Stimulated activated CD8-positive, alpha-beta memory T cell treated with anti-CD3 and anti-CD28 coated beads, Interleukin-15, amount 100 ng/mL, for 48 hours (primary cell): ENCODE results near the gene ZBTB1.
"Not testable (repeated sequence)": the region's sequence is repeated elsewhere in the genome, so short reads cannot be mapped to it uniquely, and the experiment has no call there.

ENCODE experiments used
- DNase-seq, 2 donors: peaks; one replicate each; pipeline ENCODE4 v3.0.0-alpha.2; 2020; ENCODE audit warnings: low read depth in 2 of 2

The ZBTB1 gene

GRCh38 chr14:64569646-64570045, 65.1 kb downstream of the ZBTB1 start:
- not testable (repeated sequence) for DNase-seq

DNA sequence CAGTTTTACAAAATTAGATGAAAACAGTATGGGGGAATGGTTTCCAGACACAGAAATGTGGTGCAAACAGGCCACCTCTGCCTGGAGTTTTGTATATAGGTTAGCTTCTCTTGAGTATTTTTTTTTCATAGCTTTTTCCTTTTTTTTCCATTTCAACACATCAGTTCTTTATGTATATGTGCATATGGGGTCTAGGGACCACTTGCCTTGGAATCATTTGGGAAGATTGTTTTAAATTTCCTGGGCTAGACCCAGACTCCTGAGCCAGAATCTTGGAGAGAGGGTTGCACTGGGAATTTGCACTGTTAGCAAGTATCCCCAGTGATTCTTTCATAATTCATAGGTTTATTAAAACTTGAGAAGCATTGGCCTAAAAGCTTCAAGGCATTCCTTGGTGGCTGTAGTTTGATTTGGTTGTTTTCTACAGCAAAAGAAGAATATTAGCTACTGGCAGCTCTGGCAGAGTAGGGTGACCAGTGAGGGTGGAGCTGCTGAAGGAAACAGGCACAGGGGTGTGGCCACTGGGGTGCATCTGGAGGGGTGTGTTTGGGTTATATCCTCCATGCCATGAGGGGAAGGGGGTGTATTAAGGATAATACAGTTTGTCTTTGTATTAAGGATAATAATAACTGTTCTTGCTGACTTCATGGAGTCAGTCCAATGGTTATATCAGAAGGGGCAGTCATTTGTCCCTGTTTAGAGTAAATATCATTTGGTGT, 68.0 kb downstream of the ZBTB1 start:
- DNase-seq: no peak

DNA sequence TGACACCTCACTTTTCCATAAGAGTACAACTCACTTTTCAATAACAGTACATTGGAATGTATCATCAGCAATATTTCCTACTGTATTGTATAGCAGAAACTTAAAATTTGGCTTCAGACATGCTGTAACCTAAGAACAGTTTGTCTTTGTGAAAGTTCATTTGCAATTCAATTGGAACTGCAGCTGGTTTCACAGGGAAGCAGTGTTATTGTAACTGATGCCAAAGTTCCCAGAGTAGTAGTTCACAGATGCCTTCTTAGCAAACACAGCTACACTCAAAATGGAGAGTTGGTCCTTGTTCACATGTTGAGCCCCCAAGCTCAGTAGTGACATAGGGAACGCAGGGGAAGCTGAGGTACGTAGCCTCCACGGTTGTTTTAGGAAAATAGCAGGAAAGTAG, 68.5 kb downstream of the ZBTB1 start:
- no peak for DNase-seq
